ENCODE results near the gene RPL13A.

Gene RPL13A

DNA sequence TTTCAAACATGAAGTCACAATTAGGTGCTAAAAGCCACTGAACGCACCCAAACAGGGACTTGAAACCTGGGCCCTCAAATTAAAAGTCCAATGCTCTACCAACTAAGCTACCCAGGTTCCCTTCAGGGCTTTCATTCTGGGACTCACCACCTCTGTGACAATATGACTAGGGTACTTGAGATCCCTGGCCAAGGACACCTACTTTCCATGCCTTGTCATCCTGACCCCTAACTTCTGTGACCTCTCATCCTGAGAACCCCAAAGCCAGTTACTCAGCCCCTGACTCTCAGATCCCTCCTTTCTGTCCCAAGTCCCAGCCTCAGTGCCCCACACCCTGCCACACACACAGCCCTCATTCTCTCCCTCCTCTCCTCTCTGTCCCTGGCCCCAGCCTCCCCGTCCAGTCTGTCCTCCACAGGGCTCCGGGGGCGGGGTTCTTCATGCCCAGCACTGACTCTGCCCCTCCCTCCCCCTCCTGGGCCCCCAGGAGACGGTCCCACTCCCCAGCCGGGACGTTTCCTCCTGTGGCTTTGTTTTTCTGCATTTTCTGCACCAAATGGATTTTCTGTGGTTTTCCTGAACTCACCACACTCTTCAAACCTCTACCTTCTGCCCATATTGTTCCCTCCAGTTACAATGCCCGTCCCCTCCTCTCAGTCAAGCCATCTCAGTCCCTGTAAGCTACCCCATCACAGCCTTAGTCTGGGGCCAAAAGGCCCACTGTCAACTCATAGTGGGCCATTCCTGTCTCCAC, 47.4 kb downstream of the RPL13A start:
- no peak for DNase-seq (ENCODE audit: low read depth)
- no peak overlapping the region for H3K4me3 ChIP-seq (ENCODE audit: control insufficient read depth, low read depth, low read length)
- no peak for TF ChIP-seq CTCF (IDR thresholded peaks at IDR 0.05; ENCODE audit: control insufficient read depth, insufficient read depth, low read depth, low read length, missing control alignments)

DNA sequence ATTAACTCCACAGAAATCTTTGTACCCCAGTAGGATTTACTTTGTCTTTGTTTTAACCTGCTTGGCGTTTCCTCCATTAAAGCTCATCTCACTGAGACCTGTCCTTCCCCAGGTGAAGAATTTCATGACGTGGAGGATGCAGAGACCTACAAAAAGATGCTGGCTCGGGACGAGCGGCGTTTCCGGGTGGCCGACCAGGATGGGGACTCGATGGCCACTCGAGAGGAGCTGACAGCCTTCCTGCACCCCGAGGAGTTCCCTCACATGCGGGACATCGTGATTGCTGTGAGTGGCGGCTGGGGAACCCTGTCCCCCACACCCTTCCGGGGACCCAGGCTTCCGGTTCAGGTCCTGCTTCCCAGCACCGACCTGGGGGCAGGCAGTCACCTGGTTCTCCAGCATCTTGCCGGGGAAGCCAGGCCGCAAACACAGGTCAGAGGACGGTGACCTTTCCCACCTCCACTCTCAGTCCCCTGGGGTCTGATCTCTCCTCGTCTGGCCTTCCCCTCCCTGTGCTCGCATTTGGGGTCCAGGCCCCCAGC, 49.6 kb downstream of the RPL13A start:
- H3K4me3 ChIP-seq (ENCODE audit: control insufficient read depth, low read depth, low read length) = no peak overlapping the region
- TF ChIP-seq CTCF (IDR thresholded peaks at IDR 0.05; ENCODE audit: control insufficient read depth, insufficient read depth, low read depth, low read length, missing control alignments) = no peak
- no peak for DNase-seq (ENCODE audit: low read depth)

DNA sequence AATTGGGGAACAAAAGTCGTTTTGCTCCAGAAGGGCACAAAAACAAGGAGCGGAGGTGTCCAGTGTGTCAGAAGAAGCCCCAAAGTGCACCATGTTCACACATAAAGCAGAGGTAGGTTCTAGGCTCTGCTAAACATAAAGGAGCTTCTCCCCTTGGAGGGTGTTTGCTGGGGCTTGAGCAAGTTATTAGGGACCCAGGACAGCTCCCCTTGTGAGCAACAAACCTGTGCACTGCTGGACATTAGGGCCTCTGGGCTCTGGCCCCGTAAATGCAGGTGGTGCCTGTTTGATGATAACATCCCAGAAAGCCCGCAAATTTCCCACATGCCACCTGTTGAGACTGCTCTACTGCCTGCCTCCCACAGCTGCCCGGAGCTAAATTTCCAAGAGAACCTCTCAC, 51.2 kb downstream of the RPL13A start:
- DNase-seq (ENCODE audit: low read depth) = no peak
- H3K4me3 ChIP-seq (ENCODE audit: control insufficient read depth, low read depth, low read length) = no peak overlapping the region
- no peak for TF ChIP-seq CTCF (IDR thresholded peaks at IDR 0.05; ENCODE audit: control insufficient read depth, insufficient read depth, low read depth, low read length, missing control alignments)

- no peak for TF ChIP-seq CTCF (IDR thresholded peaks at IDR 0.05; ENCODE audit: control insufficient read depth, insufficient read depth, low read depth, low read length, missing control alignments)
- DNase-seq (ENCODE audit: low read depth) = no peak
- H3K4me3 ChIP-seq (ENCODE audit: control insufficient read depth, low read depth, low read length) = no peak overlapping the region
These were observed 52.0 kb downstream of the RPL13A start for GRCh38 chr19:49539192-49539952.

Data from AG09309 (cell line).